BJ (cell line): ENCODE data around the gene PRKAR2B. TPM values are rescaled to one million over a fixed set of nuclear protein-coding genes. Genes with fewer than 3 reads are reported as not detected.

ENCODE experiments used
- CTCF ChIA-PET: fragments of 350-600 bp; formaldehyde crosslinking; extraction: SDS; loops from one replicate; lab custom pipeline; 2021; ENCODE audit warnings: antibody characterized with exemption, inconsistent platforms; lab: Yijun Ruan, JAX
- POLR2A ChIA-PET: fragments of 300-600 bp; sonication (Branson Sonifier 250); formaldehyde crosslinking; extraction: SDS; loops from one replicate; lab custom pipeline; 2021; ENCODE audit warnings: antibody characterized with exemption; lab: Charles Lee
- DNase-seq: peaks from one replicate; pipeline ENCODE4 v3.0.0-alpha.2; 2011; ENCODE audit warnings: low read depth
- H3K27me3 ChIP-seq: 2 replicates; pipeline ENCODE4 v1.6.0; 2011; ENCODE audit warnings: low read length; ENCODE audit not compliant: control insufficient read depth, insufficient read depth
- H3K36me3 ChIP-seq: 2 replicates; pipeline ENCODE4 v1.5.1; 2011; ENCODE audit warnings: low read length; ENCODE audit not compliant: control insufficient read depth, insufficient read depth
- H3K4me3 ChIP-seq: 2 replicates; pipeline ENCODE4 v1.5.1; 2011; ENCODE audit warnings: low read depth, mild to moderate bottlenecking, control low read depth, low read length
- CTCF ChIP-seq: IDR thresholded peaks from 2 replicates; pipeline ENCODE4 v1.5.1; 2011; ENCODE audit warnings: low read depth, mild to moderate bottlenecking, control low read depth, inconsistent platforms, low read length, moderate library complexity; ENCODE audit not compliant: insufficient read depth
- polyA plus RNA-seq: library from polyadenylated mRNA; depleted of rRNA; stranded (reverse); fragments of >200 nt; gene quantifications from 2 replicates; pipeline ENCODE4 v1.2.3, GENCODE V29; 2011; rRNA removed

PRKAR2B gene
- polyA plus RNA-seq, 1 experiment = 2.6 TPM

- Histone ChIP-seq H3K27me3 (no peaks in the 10 kb centered on the region), H3K36me3 (peaks cover 3% of the 10 kb centered on the region; the same call in 1 of the 2 replicates), H3K4me3 (no peak overlapping the region)
- no peak for DNase-seq
- ChIA-PET CTCF (interaction anchor here (1.9 kb wide), 1 partner anchor 10 kb away, joined by 4 read pairs; no protein-coding TSS in a partner anchor), POLR2A (no interaction called here)
- TF ChIP-seq CTCF = no peak
These were observed 165.9 kb downstream of the PRKAR2B start for GRCh38 chr7:107210400-107210799.

Other genes starting within 250 kb of the PRKAR2B start
- not detected in 2 replicates for gene PIK3CG, start 179.4 kb upstream of the PRKAR2B start, polyA plus RNA-seq
- gene HBP1, start 124.3 kb downstream of the PRKAR2B start, polyA plus RNA-seq = 49.9 and 78.7 TPM in 2 replicates